Type B pancreatic cell (in vitro differentiated cells): ENCODE data around the gene FEZ2. TPM values are rescaled to one million over a fixed set of nuclear protein-coding genes. Genes with fewer than 3 reads are reported as not detected.
A peak's percentile ranks its signal among the peaks of the same experiment; 100 is the strongest.

Source experiments
- DNase-seq: peaks from one replicate; pipeline ENCODE4 v3.0.0; 2021; ENCODE audit warnings: mixed read lengths; ENCODE audit not compliant: unreplicated experiment; ENCODE audit errors: extremely low spot score
- H3K27ac Mint-ChIP-seq: 2 replicates; pipeline ENCODE4 v1.8.0; 2021; ENCODE audit warnings: mild to moderate bottlenecking, mixed read lengths
- H3K27me3 Mint-ChIP-seq: 2 replicates; pipeline ENCODE4 v1.8.0; 2021; ENCODE audit warnings: mixed read lengths
- H3K36me3 Mint-ChIP-seq: 2 replicates; pipeline ENCODE4 v1.8.0; 2021; ENCODE audit warnings: mixed read lengths
- H3K4me1 Mint-ChIP-seq: one replicate; pipeline ENCODE4 v1.8.0; 2021; ENCODE audit warnings: mixed read lengths; ENCODE audit not compliant: unreplicated experiment
- H3K4me3 Mint-ChIP-seq: 2 replicates; pipeline ENCODE4 v1.8.0; 2021; ENCODE audit warnings: mild to moderate bottlenecking, mixed read lengths
- H3K9me3 Mint-ChIP-seq: 2 replicates; pipeline ENCODE4 v1.8.0; 2021; ENCODE audit warnings: mixed read lengths
- CTCF ChIP-seq: fragments of 200-600 bp; sonication (generic); conservative IDR thresholded peaks from 2 replicates; pipeline ENCODE4 v1.5.0; 2021; ENCODE audit warnings: antibody characterized with exemption, mild to moderate bottlenecking
- total RNA-seq: library from RNA; stranded (reverse); gene quantifications from 2 replicates; pipeline ENCODE4 v1.2.1, GENCODE V29; 2021; ENCODE audit warnings: low replicate concordance

FEZ2 gene
- total RNA-seq, 1 donor from 2014 or later, result 34.4 TPM

- no peak overlapping the region for H3K4me3 Mint-ChIP-seq
- peaks cover 35% of the 10 kb centered on the region for H3K36me3 Mint-ChIP-seq
- H3K27me3 Mint-ChIP-seq, result no peaks in the 10 kb centered on the region
- no peak for DNase-seq
- TF ChIP-seq CTCF, result no peak
- H3K9me3 Mint-ChIP-seq, result no peaks in the 10 kb centered on the region
- peak overlapping the region; percentile 10 for H3K27ac Mint-ChIP-seq
- H3K4me1 Mint-ChIP-seq, result peaks cover 5% of the 10 kb centered on the region
These were observed 25.8 kb downstream of the FEZ2 start for GRCh38 chr2:36572054-36572718.

GRCh38 chr2:36570416-36570815, 27.6 kb downstream of the FEZ2 start:
- H3K36me3 Mint-ChIP-seq, result peaks cover 44% of the 10 kb centered on the region
- no peak for TF ChIP-seq CTCF
- H3K9me3 Mint-ChIP-seq, result no peaks in the 10 kb centered on the region
- no peak for DNase-seq
- no peak overlapping the region for H3K27ac Mint-ChIP-seq
- H3K27me3 Mint-ChIP-seq, result no peaks in the 10 kb centered on the region
- no peak overlapping the region for H3K4me3 Mint-ChIP-seq
- peaks cover 10% of the 10 kb centered on the region for H3K4me1 Mint-ChIP-seq

- TF ChIP-seq CTCF, result no peak
- Mint-ChIP-seq H3K4me3 (no peak overlapping the region), H3K27ac (peak overlapping the region; percentile 70), H3K27me3 (no peaks in the 10 kb centered on the region), H3K36me3 (peaks cover 41% of the 10 kb centered on the region), H3K9me3 (no peaks in the 10 kb centered on the region), H3K4me1 (peaks cover 10% of the 10 kb centered on the region)
- DNase-seq, result no peak
These were observed 28.6 kb downstream of the FEZ2 start for GRCh38 chr2:36569267-36569856.

- no peaks in the 10 kb centered on the region for H3K27me3 Mint-ChIP-seq
- peak overlapping the region; percentile 70 for H3K27ac Mint-ChIP-seq
- DNase-seq, result no peak
- peaks cover 39% of the 10 kb centered on the region for H3K36me3 Mint-ChIP-seq
- no peak for TF ChIP-seq CTCF
- no peak overlapping the region for H3K4me3 Mint-ChIP-seq
- H3K9me3 Mint-ChIP-seq, result no peaks in the 10 kb centered on the region
- H3K4me1 Mint-ChIP-seq, result peaks cover 12% of the 10 kb centered on the region
These were observed 29.3 kb downstream of the FEZ2 start for GRCh38 chr2:36568516-36569246.

- no peaks in the 10 kb centered on the region for H3K27me3 Mint-ChIP-seq
- no peaks in the 10 kb centered on the region for H3K9me3 Mint-ChIP-seq
- H3K36me3 Mint-ChIP-seq, result peaks cover 35% of the 10 kb centered on the region
- peaks cover 17% of the 10 kb centered on the region for H3K4me1 Mint-ChIP-seq
- H3K27ac Mint-ChIP-seq, result no peak overlapping the region
- DNase-seq, result no peak
- no peak overlapping the region for H3K4me3 Mint-ChIP-seq
- TF ChIP-seq CTCF, result no peak
These were observed 30.1 kb downstream of the FEZ2 start for GRCh38 chr2:36567711-36568408.
